Adipose tissue (tissue), 3 donors: ENCODE data around the gene PDIA2. TPM values are rescaled to one million over a fixed set of nuclear protein-coding genes. Genes with fewer than 3 reads are reported as not detected.

Experiments used
- H3K27ac ChIP-seq: one replicate; pipeline ENCODE4 v1.5.1; 2013; ENCODE audit warnings: low read depth, low read length
- WGBS, 3 donors: extraction: QIAGEN DNeasy Blood & Tissue Kit; methylation state at CpG; one replicate each; pipeline ENCODE4 v1.1.7; 2013; 5-methylcytosine and 5-hydroxymethylcytosine counted together
- polyA plus RNA-seq, 3 donors: library from polyadenylated mRNA; stranded (reverse); fragments of 200-250 nt; gene quantifications; one replicate each; pipeline ENCODE4 v1.2.3, GENCODE V29; 2013
- donor health status: healthy with polysubstance abuse.
- donor health status: Bipolar disorder and iron deficiency.
- donor health status: healthy.

The PDIA2 gene
- polyA plus RNA-seq, 3 donors = 2.1 to 836 (median 6.5) TPM

GRCh38 chr16:290015-290680 lies 7.2 kb downstream of the PDIA2 start:
- H3K27ac ChIP-seq = no peak overlapping the region
- 42 to 92% (median 92%) methylated on average over 24 to 25 of the region's 25 CpGs for WGBS, 3 donors

DNA sequence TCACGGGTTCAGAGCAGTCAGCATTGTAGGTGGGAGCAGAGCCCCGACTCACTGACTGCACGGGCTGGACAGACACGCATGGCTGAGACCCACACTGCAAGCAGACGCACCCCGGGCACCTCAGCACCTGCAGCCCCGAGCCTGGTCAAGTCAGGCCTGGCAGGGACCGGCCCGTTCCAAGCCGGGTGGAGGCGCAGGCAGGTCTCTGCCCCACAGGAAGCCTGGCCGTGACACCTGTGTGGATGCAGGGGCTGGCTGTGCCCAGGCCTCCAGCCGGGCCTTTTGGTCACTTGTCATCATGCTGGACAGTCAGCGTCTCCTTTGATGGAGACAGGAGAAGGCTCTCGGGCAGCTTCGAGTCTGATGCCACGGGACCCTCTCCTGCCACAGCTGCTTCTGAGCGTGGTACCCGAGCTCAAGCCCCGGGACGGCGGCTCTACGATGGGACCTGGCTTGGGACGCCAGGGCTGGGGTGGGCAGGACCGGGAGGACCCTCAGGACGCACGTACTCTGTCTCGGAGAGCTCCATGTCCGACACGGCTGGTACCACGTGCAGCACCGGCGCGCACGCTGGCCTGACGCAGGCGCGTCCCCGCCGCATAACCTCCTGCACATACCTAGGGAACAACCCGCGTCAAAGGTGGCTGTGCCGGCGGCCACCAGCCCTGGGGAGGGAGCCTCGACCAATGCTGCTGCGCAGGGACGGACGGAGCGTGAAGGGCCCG lies 7.9 kb downstream of the PDIA2 start:
- WGBS, 3 donors = 85 to 96% (median 95%) methylated on average over 50 of the region's 50 CpGs
- H3K27ac ChIP-seq = no peak overlapping the region

- 84 to 96% (median 87%) methylated on average over 17 of the region's 17 CpGs for whole genome bisulfite sequencing, 3 donors
- no peak overlapping the region for H3K27ac ChIP-seq
Measured at GRCh38 chr16:291539-291938, 8.6 kb downstream of the PDIA2 start.

- 92 to 94% (median 92%) methylated on average over 22 to 32 of the region's 32 CpGs for WGBS, 3 donors
- no peak overlapping the region for H3K27ac ChIP-seq
Measured at GRCh38 chr16:293043-293775, 10.2 kb downstream of the PDIA2 start.

DNA sequence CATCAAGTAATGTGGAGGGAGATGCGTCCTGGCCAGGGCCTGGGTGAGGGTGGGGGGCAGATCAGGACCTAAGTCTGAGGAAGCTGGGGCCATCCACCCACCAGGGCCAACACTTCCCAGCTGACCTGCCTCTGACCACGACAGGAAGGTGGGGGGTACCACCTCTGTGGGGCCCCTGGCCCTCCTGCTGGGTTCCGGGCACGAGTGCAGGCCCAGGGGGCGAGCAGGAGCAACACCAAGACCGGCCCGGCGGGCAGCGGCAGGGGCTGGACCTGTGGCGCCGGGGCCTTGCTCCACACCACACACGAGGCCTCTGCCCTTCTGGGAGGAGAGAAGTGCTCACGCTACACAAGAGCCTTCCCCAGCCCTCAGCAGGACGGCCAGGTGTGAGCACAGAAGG lies 13.3 kb downstream of the PDIA2 start:
- WGBS, 3 donors = 89 to 94% (median 94%) methylated on average over 8 to 14 of the region's 14 CpGs
- H3K27ac ChIP-seq = no peak overlapping the region

DNA sequence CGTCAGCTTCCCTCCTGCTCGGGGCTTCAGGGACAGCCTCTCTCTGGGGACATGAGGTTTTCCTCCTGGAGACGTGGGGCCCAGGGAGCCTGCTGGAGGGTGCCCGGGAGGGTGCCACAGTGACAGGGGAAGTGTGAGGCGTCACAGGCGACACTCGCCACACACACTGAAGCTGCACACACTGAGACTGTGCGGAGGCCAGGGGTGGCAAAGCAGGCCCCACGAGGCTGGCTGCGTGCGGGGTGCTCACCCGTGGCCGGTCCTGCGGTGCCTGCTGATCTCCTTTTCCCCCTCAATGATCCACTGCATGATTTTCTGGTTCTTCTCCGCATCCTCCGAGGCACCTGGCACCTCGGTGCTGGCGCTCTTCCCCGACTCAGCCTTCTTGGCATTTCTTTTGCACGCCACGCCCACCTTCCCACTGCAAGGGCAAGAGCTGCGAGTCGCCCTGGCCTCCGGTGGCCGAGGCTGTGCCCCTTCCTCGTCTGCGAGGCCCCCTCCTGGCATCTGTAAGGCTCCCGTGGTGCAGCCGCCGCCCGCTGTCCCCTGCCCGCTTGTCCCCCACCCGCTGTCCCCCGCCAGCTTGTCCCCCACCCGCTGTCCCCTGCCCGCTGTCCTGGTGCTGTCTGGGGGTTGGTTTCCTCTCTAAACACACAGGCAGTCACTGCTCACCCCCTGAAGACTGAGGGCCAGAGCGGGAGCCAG lies 14.0 kb downstream of the PDIA2 start:
- 90 to 92% (median 91%) methylated on average over 37 of the region's 37 CpGs for WGBS, 3 donors
- no peak overlapping the region for H3K27ac ChIP-seq

DNA sequence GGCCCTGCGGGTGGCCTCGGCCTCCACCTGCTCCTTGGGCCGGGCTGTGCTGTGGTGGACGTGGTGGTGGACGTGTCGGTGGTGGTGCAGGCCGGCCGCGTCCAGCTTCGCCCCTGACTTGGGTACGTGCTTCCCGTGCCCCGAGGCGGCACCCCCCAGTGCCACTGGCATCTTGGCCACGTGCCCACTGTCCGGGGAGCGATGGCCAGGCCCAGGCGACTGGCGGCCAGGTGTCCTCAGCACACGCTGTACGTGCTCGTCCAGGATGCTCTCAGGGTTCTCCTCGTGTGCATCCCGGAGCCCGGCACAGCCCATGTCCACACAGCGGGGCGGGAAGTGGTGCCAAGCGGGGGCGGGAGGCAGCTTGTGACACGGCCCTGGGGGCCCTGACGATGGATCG lies 14.9 kb downstream of the PDIA2 start:
- WGBS, 3 donors = 92 to 97% (median 94%) methylated on average over 27 to 32 of the region's 32 CpGs
- no peak overlapping the region for H3K27ac ChIP-seq

DNA sequence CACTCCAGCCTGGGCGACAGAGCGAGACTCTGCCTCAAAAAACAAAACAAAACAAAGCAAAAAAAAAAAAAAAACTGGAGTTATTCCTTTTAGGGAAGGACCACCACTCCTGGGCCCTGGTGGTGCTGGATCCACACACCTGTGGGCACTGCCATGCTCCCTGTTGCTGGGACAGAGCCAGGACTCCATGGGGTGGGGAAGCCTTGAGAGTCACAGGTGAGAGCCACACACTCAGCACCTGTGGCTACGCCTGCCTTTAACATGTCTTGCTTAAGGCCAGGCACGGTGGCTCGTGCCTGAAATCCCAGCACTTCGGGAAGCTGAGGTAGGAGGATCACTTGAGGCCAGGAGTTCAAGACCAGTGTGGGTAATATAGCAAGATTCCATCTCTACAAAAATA lies 18.3 kb downstream of the PDIA2 start:
- 80 to 97% (median 95%) methylated on average over 6 of the region's 6 CpGs for WGBS, 3 donors
- no peak overlapping the region for H3K27ac ChIP-seq

DNA sequence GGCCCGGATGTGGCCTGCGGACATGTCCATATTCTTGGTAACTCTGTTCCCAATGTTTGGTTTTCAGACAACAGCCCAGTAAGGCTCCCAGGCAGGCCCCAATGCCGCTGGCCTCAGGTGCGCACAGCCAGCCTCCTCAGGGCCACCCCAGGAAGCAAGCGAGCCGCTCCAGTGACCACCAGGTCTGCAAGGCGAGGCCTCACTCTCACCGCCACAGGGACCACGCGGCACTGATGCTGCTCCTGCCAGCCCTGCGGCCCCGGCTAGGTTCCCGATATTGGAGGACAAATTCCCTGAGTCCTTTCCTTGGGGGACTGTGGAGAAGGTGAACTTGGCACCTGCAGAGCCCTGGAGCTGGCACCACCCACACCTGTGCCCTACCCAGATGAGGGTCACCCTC lies 19.0 kb downstream of the PDIA2 start:
- H3K27ac ChIP-seq = no peak overlapping the region
- 94 to 97% (median 95%) methylated on average over 13 of the region's 13 CpGs for WGBS, 3 donors

- 85 to 92% (median 89%) methylated on average over 43 of the region's 43 CpGs for WGBS, 3 donors
- no peak overlapping the region for H3K27ac ChIP-seq
Measured at GRCh38 chr16:303760-304505, 21.0 kb downstream of the PDIA2 start.

DNA sequence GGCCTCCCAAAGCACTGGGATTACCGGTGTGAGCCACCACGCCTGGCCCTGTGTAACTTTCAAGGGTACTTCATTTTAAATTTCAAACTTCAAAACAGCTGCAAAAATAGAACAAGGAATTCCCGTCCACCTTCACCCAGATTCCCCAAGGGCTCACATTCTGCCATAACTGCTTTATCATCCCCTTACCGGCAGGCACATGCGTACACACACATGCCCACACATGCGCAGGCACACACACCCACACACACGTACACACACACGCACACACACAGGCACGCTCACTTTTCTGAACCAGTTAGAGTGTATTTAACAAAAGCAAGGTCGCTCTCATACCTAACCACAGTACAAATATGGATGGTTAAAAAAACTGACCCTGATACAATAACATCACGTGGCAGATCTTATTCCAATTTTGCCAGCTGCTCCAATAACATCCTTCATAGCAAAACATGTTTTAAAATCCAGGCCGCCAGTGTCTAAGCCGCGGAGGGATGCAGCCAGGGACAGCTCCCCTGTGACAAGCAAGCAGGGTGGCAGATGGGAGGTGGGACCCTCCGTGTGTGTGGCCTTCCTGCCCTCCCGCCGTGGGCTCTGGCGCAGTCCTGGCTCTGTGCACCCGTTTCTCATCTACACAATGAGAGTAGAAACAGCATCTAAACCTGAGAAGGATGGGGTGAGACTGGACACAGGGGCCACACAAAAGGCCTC lies 23.1 kb downstream of the PDIA2 start:
- 83 to 92% (median 91%) methylated on average over 19 of the region's 19 CpGs for WGBS, 3 donors
- no peak overlapping the region for H3K27ac ChIP-seq

DNA sequence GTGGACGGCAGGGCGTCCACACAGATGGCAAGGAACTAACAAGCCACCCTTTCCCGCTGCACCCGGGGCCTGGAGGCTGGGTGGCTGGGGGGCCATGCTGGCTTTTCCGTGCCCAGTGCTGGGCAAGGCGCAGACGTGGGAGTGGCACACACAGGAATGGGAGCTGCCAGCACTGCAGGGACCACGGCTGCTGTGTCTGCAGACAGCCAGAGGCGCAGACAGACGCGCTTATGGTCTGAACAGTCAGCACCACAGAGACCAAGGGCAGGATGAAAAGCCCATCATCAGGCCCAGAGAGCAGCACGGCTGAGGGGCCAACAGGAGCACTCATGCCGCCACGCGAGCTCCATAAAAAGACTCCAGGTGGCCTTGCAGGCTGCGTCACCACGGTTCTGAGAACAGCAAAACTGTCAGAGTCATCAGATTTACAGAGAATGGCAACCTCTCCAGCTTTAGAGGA lies 24.0 kb downstream of the PDIA2 start:
- no peak overlapping the region for H3K27ac ChIP-seq
- 90 to 92% (median 90%) methylated on average over 17 of the region's 17 CpGs for WGBS, 3 donors

GRCh38 chr16:307691-308312 lies 24.8 kb downstream of the PDIA2 start:
- 80 to 94% (median 89%) methylated on average over 21 of the region's 21 CpGs for WGBS, 3 donors
- H3K27ac ChIP-seq = no peak overlapping the region

DNA sequence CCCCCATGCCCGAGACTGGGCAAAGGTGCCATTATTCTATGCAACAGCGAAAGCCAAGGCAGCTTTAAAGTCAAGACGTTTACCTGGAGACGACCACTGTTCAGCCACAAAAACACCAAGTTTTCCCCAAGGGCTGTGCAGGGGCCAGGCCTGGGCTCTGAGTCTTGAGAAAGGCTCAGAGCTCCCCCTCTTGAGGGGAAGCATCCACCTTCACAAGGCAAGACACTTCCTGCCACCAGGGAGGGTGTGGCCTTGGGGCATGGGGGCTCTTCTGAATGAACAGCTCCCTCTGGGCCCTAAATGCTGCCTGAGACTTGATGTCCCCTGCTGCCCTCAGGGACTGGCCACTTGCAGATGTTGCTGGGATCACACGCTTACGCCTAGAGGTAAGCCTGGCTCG lies 26.5 kb downstream of the PDIA2 start:
- WGBS, 3 donors = 78 to 85% (median 79%) methylated on average over 7 of the region's 7 CpGs
- H3K27ac ChIP-seq = no peak overlapping the region

DNA sequence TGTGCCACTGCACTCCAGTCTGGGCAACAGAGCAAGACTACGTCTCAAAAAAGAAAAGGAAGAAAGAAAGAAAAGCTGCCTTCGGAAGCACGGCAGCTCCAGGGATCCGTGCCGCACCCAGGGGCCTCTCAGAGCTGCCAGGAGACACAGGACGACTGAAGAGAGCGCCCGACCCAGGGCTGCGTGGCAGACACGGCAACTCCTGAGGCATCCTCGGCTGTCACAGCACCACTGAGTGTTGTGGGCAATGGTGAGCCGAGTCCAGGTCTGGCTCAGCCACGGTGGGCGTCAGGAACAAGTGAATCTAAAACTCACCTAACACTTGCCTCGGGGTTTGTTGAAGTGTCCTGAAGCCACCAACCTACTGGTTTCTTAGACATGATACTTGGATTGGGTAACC lies 28.8 kb downstream of the PDIA2 start:
- WGBS, 3 donors = 97% methylated on average over 14 to 15 of the region's 15 CpGs

GRCh38 chr16:314351-314750 lies 31.4 kb downstream of the PDIA2 start:
- WGBS, 3 donors = 94 to 95% (median 95%) methylated on average over 16 of the region's 16 CpGs
- no peak overlapping the region for H3K27ac ChIP-seq

More for the DNA sequence above, 28.8 kb downstream of the PDIA2 start:
- no peak overlapping the region for H3K27ac ChIP-seq

- H3K27ac ChIP-seq = no peak overlapping the region
- 72 to 86% (median 77%) methylated on average over 14 of the region's 14 CpGs for WGBS, 3 donors
Measured at GRCh38 chr16:314795-315299, 31.9 kb downstream of the PDIA2 start.
